Activated CD8-positive, alpha-beta memory T cell treated with anti-CD3 and anti-CD28 coated beads, Interleukin-2, amount 50 U/mL, for 24 hours (primary cell): Measurements from ENCODE around the gene NPHP4.
"Not testable (repeated sequence)": the region's sequence is repeated elsewhere in the genome, so short reads cannot be mapped to it uniquely, and the experiment has no call there.

Experiments used
- DNase-seq: peaks from one replicate; pipeline ENCODE4 v3.0.0-alpha.2; 2020; ENCODE audit errors: extremely low read depth

NPHP4 gene

DNA sequence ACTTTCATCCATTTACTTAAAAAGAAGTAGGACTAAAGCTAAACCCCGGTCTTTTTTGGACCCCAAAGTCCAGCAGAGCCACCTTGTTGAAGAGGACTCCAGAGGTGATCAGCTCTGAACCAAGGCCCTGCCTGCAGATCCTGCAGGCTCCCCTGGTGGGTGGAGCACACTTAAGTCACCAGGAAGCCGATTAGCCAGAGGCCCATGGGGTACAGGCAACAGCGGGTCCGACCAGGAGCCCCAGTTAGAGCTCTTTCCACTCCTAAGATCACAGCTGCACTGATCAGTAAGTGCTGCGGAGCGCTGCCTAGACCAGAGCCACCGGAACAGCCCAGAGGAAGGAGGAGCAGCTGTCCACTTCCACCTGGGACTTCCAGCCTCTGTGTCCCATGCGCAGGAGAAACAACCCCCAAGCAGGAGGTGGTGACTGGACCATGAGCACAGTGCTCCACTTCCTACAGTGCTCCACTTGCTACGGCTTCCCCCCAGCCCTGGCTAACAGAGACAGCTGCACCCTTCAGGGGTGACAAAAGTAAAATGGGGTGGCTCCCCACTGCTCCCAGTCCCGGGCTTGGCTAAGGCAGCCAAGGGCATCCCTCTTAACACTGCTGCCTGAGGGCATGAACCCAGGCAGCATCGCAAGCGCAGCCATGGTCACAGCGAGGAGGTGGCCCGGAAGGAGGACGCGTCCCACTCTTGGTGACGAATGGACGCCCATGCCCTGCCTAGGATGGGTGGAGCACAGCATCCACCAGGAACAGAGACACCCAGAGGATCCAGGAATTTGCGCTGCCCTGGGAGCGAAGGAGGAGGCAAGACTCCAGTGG is 58.0 kb downstream of the NPHP4 start:
- DNase-seq = no peak

GRCh38 chr1:5933676-5934057 is 58.6 kb downstream of the NPHP4 start:
- no peak for DNase-seq

GRCh38 chr1:5933050-5933449 is 59.2 kb downstream of the NPHP4 start:
- DNase-seq = no peak

GRCh38 chr1:5928714-5929400 is 63.4 kb downstream of the NPHP4 start:
- DNase-seq = no peak

DNA sequence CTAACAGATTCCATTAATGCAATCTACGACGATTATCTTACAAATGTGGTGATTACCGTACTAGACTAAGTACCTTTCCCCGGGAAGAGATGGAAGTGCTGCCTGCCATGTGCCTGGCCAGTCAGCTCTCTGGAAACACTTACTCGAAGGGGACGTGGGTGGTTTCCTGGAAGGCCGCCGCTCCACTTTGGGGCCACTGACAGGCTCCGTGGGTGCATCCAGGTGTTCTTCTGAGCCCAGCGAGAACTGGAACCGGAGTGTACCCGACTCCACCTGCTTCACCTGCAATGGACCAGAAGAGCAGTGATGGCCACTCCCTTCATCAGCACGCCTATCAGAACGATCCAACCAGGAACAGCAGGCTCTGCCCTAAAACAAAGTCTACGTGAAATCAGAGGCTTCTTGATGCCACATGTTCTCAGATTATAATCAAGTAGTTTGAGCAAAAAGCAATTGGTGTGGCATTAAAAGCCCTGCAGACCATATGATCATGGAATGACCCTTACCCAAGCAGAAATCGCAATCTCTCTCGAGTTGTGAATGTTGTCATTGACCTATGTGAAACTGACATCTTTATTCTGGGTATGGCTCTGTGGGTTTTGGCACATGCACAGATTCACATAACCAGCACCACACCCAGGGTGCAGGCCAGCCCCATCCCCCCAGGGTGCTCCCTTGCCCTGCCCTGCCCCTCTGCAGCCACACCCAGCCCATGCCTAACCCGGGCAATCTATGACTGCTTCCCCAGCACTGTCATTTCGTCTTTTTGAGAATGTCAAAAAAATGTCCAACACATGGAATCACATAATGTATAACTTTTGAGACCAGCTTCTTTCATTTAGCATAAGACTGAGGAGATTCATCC is 64.5 kb downstream of the NPHP4 start:
- DNase-seq = no peak

- DNase-seq = no peak
Measured at GRCh38 chr1:5926686-5927435, 65.4 kb downstream of the NPHP4 start.

GRCh38 chr1:5922700-5923330 is 69.4 kb downstream of the NPHP4 start:
- not testable (repeated sequence) for DNase-seq

DNA sequence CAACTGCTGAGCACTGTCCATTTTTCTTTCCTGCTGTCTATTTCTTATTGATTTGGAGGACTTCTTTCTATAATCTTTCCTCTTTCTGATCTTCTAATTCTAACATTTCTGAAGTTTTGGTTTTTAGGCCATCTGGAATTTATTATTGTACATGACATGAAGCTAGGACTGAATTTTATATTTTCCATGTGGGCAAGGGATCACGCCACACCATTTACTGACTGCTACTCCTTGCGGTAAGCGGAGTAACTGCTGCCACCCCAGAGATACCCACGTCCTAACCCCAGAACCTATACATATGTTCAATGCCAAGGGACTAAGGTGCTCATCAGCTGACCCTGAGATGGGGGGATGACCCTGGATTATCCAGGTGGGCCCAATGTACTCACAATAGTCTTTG is 70.6 kb downstream of the NPHP4 start:
- DNase-seq = no peak

DNA sequence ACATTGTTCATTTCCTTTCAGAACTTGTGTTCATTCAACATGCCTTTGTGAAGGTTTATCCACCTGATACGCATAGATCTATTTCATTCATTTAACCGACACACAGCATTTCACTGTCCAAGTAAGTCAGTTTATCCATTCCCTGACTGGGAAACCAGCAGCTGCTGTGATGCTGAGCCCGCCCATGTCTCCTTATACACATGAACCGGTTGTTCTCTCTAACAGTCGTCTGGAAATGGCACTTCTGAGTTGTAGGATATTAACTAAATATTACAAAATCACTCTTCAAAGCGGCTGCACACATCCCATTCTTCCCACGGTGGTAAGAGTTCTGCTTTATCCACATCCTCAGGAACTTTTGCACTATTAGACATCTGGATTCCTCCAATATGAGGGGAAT is 71.1 kb downstream of the NPHP4 start:
- no peak for DNase-seq

DNA sequence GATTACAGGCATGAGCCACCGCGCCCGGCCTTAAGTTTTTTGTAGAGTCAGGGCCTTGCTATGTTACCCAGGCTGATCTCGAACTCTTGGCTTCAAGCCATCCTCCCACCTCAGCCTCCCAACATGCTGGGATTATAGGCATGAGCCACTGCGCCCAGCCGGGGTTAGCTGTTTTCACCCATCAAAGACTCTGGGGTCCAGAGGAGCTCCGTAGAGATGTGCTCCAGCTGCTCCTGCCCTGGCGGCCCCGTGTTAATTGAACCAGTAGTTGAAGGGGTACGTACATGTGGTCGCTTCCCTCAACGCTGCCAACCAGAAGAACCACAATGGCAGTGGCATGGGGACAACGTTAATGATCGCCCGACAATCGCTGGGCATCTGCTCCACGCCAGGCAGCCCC is 72.0 kb downstream of the NPHP4 start:
- DNase-seq = no peak

GRCh38 chr1:5918275-5918649 is 74.0 kb downstream of the NPHP4 start:
- no peak for DNase-seq

DNA sequence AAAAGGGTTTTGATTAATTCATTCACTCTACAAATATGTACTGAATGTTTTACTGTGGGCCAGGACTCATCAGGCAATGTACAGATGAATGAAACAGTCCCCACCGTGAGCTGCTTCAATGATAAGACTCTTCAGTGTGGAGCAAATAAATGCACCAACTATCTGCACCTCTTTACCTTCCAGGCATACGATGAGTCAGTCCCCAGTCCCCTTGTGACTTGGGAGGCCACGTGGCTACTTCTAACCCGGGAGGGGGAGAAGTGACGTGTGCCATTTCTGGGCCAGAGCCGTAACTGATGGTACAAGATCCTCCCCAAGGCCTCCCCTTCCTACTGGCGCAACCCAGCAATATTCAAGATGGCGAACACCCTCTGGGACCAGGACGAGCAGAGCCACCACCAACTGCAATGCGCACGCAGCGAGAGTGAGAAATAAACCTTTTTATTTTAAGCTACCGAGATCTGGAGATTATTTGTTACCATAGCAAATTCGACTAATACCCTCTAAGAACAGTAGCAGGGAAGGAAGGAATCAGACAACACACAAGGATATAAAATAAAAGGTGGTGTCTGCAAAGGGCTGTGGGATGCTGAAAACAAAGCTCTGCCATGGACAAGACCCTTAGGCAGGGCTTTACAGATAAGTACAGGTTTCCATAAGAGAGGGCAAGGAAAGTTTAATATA is 74.5 kb downstream of the NPHP4 start:
- DNase-seq = no peak

- DNase-seq = no peak
Measured at GRCh38 chr1:5917281-5917590, 75.0 kb downstream of the NPHP4 start.

GRCh38 chr1:5916572-5917280 is 75.5 kb downstream of the NPHP4 start:
- DNase-seq = no peak

- DNase-seq = peak; percentile 4
Measured at GRCh38 chr1:5915587-5916571, 76.3 kb downstream of the NPHP4 start.

DNA sequence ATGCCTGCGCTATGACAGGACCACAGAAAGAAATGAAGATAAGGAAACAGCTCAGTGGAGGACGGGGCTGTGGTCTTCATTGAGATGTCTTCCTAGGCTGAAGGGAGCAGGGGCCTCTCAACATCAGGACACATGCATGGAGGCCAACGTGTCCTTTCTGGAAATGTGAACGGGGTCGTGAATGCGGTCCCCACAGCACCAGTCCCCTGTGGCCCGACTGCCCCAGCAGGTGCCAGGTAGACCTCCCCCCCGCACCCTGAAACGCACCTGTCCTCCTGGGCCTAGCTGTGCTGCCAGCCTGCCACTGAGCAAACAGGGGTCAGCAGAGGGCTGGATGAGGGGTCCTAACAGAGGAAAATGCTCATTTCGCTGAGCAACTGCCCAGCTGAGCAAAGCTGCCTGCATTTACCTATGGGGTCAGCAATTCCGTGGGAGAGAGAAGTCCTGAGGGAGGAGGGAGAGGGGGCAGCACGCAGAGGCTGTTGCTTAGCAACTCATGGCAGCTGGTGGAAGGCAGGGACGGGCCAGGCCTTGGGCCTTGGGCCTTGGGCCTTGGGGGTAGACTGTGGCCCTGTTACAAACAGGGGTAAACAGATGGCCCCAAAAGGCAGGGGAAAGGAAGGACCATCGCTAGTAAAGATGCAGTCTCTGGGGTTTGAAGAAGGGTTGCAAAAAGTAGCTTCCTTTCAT is 77.4 kb downstream of the NPHP4 start:
- no peak for DNase-seq

DNA sequence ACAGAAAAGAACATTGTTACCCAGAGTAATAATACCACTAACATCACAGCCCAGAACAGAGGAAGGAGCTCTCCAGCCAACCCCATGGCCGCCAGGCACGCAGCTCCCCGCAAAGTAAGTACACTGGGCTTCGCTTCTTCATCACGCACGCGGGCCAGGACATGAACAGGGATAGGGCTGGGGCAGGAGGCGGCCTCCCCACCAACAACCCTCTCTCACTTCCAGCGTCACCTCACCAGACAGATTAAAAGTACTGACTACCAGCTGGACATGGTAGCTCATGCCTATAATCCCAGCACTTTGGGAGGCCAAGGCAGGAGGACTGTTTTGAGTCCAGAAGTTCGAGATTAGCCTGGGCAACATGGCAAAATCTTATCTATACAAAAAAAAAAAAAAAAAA is 78.3 kb downstream of the NPHP4 start:
- no peak for DNase-seq

DNA sequence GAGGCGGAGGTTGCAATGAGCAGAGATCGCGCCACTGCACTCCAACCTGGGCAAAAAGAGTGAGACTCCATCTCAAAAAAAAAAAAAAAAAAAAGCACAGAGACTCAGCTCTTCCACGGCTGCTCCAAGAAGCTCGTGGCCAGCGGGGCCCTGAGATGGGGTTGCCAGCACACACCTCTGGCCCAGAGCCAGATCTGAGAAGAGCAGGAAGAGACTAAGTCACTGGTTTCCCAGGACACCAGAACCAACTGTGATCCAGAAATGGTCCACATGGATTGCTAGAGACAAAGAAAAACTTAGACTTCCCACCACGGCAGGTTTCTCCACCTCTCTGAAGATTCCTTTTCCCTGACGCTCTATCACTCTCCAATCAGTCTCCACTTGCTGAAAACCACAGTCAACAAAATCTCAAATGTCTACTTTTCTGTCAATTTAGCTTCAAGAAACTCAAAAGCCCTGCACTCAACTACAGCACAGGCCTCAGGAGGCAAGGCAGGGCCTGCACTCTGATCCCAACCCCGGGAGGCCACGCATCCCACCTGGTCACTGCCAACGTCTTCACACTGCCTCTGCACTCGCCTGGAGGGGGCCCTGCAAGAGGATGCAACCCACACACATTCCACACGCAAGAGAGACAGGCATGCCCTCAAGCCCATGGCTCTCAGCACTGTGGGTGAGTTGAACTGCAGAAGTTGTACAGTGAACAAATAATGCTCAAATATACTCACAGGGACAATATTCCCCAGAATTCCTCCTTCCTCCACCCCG is 79.0 kb downstream of the NPHP4 start:
- DNase-seq = no peak
